HG03439 (cell line): ENCODE measurements around the gene REL.
"Not testable (repeated sequence)": the region's sequence is repeated elsewhere in the genome, so short reads cannot be mapped to it uniquely, and the experiment has no call there.

Source experiments
- ATAC-seq: cut with Tn5 transposase; IDR thresholded peaks from one replicate; pipeline ENCODE4 v1.9.1; 2021; ENCODE audit warnings: mild to moderate bottlenecking, moderate library complexity; ENCODE audit not compliant: unreplicated experiment

The REL gene

DNA sequence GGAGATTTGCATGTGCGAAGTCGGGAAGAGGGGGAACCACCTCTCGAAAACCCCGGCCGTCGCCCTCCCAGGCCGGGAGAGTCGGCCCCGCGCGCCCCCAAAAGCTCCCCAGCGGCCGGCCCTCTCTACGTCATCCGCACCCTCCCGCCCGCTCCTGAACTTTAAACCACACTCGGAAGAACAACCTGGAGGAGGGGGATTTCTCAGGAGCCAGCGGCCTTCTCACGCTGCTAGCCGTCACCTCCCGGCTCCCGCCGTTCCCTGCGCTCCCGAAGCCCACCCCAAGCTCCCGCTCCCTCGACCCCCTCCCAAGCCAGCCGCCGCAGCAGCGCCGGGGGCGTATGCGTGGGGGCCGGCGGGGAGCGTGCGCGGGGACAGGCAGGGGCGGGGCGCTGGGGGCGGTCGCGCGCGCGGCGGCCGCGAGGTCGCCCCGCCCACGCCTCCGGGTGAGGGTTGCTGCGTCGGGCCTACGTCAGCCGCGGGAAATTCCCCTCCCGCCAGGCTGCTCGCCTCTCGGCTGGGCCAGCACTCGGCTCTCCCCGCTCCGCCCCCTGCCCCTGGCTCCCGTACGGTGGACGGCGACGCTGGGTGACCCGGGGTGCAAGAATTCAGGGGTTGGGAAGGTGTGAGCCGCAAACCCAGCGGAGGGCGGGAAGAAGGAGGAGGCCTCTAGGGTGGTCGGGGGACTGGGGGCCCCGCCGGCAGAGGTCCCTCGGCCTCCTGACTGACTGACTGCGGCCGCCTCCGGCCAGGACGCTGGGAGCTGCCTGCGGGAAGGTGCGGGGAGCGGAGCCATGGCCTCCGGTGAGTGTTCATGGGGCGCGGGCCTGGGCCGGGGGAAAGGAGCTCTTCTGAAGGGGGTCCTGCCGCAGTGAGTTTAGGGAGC is at the start of gene REL:
TSS of gene REL (plus strand) at position 528 of the 886 bp plus-strand sequence. CDS start at position 795, 267 bp downstream.
- peak; percentile 80 for ATAC-seq

DNA sequence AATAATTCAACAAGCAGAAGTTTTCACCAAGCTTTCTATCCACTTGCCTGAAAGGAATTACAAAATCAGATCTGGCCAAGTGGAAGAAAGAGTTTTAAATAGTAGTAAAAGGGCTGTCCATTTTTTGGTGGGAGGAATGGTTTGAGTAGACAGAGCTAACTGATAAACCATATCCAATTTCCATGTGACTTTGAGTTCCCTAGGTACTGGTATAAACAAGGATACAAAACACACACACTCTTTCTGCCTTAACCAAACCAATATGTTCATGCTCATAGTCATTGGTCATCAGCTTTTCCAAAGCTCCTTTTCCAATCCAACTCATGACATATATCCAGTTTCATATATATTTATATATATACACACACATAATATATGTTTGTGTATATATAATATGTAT is 49.5 kb upstream of the REL start:
- no peak for ATAC-seq

DNA sequence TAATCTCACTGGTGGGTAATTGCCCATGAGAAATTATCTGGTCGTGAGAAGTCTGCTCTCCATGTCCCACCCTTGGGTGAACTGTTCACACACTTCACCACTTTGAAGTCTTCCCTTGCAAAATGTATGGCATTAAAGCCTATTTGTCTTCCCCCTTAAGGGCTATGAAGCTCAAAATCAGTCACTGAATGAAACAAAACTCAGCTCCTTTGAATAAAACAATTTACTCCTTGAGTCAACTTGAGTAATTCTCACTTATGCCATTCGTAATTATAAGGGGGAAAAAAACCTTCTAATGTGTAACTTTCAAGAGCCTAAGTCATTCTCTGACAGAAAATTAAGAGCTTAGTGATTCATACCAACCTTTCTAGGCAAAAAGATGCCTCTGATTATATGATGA is 48.8 kb upstream of the REL start:
- no peak for ATAC-seq

DNA sequence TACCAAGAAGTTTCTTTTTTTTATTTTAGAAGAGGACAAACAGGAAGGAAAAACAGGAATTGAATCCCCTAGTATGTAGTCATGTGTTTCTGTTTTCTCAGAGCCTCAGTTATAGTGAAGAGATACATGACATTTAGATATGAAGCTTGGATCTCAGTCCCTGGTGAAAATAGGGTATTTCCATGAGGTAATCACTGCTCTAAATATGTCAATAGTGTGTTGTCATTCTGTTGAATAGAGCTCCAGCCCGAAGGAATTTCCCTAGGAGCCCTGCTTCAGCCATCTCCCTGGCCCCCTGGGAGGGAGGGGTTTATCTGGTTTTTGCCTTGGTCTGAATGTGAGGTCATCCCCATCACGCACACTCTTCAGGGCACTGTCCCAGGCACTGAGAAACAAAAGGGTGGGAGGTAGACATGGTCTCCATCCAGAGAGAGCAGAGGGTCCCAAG is 47.1 kb upstream of the REL start:
- ATAC-seq: no peak

DNA sequence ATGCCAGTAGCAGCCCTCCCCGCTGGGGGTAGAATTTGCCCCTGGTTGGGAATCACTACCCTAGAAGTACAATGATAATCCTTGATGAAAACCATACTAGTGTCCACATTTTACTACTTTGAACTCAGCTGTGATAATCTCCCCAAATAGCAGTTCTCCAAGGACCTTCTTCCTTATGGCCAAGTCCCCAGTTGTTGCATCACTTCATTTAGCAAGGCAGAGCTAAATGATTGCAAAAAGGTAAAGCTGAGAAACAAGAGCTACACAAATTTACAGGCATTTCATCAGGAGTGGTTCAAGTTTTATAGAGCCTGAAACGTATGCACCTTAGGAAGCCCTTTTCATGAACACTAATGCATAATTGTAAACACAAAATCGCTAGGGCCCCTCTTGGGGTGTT is 44.9 kb upstream of the REL start:
- no peak for ATAC-seq

DNA sequence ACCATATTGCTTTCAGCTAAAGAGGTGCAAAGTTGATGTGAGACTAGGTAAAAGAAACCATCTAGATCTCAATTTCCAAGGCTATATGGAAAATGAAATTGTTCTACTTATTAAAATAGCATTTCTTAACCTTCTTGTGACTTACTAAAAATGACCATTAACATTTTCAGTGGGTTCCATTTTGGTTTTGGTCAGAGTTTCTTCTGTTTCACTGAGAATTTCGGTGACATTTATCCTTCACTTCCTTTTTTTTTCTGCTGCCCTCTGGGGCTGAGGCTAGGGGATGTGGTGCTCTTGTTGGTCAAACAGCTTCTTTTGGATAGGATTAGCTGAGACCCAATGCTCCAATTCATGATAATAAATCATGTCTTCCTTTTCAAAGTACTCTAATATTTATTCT is 44.3 kb upstream of the REL start:
- no peak for ATAC-seq

DNA sequence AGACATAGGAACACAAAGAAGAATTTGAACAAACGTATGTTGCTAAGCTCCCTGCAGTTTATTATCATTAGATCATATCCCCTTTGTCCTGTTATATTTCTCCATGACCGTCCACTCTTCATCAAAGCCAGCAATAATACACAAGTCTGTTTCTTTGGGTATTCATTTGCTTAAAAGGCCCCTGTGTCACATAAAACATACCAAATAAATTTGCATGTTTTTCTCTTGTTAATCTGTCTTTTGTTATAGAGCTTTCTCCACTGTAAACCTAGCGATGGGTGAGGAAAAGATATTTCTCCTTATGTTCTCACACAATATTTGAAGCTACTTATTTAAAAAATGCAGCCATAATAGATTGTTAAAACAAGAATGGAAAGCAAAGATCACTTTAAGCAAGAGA is 42.9 kb upstream of the REL start:
- ATAC-seq: no peak

DNA sequence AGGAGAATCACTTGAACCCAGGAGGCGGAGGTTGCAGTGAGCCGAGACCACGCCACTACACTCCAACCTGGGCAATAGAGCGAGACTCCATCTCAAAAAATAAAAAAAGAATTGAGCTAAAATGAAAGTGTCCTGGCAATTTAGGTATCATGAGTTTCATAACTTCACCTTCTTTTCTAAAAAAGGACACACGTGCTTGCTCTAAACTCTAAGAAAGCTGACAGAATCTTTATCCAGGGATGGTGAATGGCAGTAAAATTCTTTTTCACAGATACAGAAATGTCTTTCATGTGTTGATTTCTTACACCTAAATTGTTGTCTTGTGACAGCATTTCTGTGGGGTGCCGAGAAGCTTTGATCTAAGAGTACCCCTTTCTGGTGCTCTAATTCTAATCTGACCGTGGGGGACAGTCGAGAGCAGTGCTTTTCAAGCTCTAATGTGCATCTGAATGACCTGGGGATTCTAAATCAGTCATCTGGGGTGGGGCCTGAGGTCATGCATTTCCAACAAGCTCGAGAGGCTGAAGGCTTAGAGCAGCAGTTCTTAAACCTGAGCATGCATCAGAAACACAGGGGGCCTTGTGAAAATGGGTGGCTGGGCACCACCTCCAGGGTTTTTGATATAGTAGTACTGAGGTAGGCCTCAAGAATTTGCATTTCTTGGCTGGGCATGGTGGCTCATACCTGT is 42.1 kb upstream of the REL start:
- ATAC-seq: peak; percentile 42

DNA sequence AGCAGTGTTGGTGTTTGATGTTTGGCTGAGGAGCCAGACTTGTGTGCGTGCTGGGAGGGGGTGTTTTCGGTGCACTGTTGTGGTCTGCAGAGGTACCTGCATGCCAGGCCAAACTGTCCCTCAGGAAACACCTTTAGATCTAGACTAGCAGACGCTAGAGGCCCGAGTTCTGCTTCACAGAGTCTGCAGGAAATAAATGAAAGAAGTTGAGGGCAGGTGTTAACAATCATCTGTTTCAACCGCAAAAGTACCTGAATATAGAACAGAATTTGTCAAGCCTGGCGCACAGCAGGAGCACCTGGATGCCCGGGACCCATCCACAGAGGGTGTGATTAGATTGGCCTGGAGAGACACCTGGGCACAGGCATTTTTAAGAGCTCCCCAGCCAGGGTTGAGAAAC is 40.5 kb upstream of the REL start:
- peak; percentile 46 for ATAC-seq

DNA sequence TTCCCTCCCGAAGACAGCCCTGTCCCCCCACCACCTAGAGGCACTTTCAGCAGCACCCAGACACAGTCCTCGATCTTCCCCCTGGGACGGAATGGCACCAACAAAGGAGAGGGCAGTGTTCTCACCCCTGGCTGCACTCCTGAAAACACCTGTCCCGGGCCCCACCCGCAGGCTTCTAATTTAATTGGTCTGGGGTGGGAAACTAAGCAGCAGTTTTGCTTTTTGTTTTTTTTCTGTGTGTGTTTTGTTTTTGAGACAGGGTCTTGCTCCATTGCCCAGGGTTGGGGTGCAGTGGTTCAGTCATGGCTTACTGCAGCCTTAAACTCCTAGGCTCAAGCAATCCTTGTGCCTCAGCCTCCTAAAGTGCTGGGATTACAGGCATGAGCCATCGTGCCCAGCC is 38.4 kb upstream of the REL start:
- ATAC-seq: no peak

DNA sequence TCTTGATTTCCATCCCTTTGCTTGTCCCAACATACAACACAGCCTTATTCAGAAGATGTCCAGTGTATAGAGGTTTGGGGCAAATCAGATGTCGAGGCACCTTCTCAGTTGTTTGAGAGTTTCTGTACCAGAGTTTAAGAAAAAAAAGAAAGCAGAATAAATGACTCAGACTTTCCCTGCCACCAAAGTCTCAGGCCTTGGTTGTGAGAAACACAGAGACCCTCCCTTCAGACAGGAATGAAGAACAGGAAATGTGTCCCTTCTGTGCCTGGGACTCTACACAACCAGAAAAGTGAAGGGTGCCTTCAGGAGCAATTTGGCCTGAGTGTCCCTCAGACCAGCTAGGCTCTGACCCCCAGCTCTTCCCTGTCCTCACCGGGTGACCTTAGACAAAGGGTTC is 37.3 kb upstream of the REL start:
- ATAC-seq: no peak

DNA sequence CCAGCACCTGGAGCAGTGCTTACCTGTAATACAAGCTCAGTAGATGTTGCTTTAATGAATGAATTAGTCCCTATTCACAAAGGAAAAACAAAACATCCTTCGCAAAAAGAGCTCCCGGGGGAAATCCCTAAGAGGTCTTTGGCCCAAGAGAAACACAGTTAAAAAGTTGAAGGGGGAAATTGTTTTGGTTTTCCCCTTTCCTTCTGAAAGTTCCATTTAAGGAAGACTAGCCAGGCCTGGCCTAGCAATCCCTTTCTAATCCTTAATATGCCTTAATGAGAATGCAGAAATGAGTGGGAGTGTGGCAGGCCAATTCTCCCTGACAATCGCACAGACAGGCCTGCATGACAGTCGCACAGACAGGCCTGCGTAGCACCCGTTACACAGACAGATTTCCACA is 33.5 kb upstream of the REL start:
- no peak for ATAC-seq

DNA sequence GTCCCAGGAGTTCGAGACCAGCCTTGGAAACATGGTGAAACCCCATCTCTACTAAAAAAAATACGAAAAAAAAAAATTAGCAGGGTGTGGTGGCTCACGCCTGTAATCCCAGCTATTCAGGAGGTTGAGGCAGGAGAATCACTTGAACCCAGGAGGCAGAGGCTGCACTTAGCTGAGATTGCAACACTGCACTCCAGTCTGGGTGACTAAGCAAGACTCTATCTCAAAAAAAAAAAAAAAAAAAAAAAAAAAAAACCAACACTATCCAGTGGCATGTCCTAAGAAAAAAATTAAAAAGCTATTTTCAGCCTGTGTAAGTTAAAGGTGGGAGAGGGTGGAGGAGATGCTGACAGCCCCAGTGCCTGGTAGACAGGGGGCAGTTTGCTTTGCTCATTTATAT is 32.2 kb upstream of the REL start:
- no peak for ATAC-seq

DNA sequence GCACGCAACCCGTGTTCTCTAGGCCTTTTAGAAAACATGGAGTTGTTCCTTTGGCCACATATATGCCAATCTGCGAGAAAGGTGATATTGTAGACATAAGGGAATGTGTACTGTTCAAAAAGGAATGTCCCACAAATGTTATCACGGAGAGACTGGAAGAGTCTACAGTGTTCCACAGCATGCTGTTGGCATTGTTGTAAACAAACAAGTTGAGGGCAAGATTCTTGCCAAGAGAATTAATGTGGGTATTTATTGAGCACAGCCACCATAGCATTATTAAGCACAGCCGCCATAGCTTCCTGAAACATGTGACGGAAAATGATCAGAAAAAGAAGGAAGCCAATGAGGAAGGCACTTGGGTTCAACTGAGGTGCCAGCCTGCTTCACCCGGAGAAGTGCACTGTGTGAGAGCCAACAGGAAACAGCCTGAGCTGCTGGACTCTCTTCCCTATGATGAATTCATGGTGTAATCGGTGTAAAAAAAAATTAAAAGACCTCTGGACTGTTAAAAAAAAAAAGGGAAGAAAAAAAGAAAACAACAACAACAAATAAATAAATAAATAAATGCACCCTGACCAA is 29.0 kb upstream of the REL start:
- no peak for ATAC-seq

DNA sequence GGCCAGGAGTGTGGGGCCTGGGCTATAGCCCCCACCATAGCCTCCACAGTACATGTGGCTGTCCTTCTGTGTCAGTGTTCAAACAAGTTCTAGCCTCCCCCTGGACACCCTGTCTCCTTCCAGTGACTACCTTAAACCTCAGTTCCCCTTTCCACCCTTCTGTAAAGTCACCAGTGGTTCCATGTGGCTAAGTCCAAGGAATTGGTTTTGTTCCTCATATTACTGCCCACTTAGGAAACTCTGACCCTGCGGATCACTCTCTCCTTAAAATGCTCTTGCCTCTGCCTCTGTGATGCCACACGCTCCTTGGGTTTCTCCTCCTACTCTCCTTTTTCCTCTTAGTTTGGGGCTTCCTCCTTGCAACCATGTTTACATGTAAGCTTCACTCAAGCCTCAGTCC is 27.8 kb upstream of the REL start:
- no peak for ATAC-seq

DNA sequence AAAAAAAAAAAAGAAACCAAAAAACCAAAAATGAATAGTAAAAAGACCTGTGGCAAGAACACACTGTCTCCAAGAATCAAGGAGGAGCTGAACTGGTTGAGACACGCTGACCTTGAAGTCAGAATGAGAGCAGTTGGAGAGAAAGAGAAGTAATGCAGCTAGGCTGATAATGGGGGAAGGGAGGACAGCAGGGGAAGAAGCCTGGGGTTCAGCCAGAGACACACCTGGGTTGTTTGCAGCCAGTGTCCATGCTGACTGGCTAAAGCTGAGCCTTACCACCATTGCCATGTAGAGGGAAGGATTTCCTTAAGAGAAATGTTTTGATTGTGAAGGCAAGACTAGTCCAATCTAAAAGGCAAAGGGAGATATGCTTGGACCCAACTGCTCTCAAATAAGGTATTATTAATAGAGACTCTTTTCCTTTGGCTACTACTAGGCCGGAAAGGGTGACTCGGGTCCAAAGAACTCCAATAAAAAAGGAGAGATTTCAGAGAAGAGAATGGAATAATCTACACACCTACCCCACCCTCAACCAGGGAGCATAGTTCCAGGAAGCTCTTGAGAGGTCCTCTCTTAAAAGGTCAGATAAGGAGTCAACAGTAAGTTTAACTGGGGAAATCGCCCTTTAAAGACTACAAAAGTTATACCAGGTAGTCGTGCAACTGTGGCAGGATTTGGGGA is 25.2 kb upstream of the REL start:
- ATAC-seq: no peak

DNA sequence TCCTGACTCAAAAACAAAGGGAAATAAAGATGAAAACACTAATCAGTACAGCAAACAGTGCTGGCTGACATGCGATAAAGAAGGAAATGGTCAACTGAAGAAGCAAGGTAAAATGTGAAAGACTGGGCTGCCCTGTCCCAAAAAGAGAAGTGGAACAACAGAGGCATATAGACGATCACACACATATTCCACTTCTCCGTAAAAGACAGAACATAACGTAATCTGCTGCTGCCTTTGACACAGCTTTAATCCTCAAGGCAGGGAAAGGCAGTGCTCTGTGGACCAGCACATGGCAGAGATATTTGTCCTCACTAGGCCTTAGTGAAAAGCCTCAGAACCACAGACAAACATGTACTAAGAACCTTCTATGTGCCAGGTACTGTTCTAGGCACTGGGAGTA is 24.3 kb upstream of the REL start:
- ATAC-seq: no peak

DNA sequence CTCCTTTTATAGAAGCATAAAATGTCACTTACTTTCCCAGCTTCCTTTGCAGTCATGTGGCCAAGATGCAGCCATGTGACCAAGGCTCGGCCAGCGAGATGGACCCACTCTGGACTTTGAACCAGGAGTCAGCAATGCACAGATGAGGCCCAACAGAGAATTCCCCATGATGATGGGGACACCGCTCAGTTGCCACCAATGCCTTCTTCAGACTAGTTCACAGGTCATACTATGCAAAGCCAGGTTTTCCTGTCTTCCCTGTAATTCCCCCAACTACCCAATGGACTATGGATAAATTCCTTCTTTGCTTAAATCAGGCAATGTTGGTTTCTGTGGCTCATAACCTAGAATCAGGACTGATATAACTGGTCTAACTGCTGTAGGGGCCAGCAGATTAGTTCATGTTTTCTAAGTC is 22.5 kb upstream of the REL start:
- no peak for ATAC-seq

DNA sequence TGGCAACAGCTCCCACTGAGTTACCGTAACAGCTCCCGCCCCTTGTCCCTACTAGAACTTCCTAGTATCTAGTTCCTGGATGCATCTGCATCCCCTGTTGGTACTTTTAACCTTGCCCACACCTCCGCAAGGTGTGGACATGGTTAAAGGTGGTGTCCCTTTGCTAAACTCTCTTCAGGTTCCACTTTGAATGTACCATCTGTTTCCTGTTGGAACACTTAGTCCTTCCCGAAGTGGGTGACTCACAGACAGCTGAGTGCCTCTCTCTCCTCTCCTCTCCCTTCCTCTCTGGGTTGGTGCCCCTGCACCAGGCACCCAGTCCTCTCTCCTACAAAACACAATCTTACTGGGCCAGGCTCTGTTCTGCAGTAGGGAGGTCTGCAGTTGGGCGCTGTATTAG is 19.6 kb upstream of the REL start:
- no peak for ATAC-seq

DNA sequence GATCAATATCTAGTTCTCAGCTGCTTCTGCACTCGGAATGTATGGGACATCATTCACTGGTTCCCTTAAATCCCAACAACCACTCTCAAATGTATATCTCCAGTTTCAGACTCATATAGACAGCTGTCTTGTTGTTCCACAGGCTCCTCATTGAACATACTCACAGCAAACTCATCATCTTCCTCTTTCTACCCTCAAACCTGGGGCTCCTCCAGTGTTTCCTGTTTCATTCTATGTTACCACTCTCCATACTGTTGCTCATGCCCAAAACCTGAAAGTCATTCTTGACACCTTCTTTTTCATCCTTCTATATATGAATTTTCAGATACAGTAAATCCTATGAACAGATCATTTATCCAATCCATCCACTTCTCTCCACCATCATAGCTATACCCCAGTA is 18.7 kb upstream of the REL start:
- ATAC-seq: no peak

DNA sequence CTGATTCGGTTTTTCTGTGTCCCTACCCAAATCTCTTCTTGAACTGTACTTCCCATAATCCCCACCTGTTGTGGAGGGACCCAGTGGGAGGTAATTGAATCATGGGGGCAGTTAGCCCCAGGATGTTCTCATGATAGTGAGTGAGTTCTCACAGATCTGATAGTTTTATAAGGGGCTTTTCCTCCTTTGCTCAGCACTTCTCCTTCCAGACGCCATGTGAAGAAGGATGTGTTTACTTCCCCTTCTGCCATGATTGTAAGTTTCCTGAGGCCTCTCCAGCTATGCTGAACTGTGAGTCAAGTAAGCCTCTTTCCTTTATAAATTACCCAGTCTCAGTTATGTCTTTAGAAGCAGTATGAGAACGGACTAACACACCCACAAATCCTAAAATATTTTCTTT is 16.0 kb upstream of the REL start:
- ATAC-seq: not testable (repeated sequence)
